Measurements from ENCODE around the gene STK39.

Gene STK39

GRCh38 chr2:167916756-167917155 is 330.6 kb downstream of the STK39 start:
- no peak for FAIRE-seq
- TF ChIP-seq CTCF (IDR thresholded peaks at IDR 0.05; ENCODE audit: insufficient read depth, missing control alignments) = no peak
- no peak for DNase-seq (ENCODE audit: insufficient read length, low spot score)

GRCh38 chr2:167914969-167915368 is 332.4 kb downstream of the STK39 start:
- no peak for TF ChIP-seq CTCF (IDR thresholded peaks at IDR 0.05; ENCODE audit: insufficient read depth, missing control alignments)
- DNase-seq (ENCODE audit: insufficient read length, low spot score) = no peak
- FAIRE-seq = no peak

- DNase-seq (ENCODE audit: insufficient read length, low spot score) = no peak
- no peak for TF ChIP-seq CTCF (IDR thresholded peaks at IDR 0.05; ENCODE audit: insufficient read depth, missing control alignments)
- no peak for FAIRE-seq
These were observed 338.6 kb downstream of the STK39 start for GRCh38 chr2:167908786-167909185.

GRCh38 chr2:167905668-167906067 is 341.7 kb downstream of the STK39 start:
- DNase-seq (ENCODE audit: insufficient read length, low spot score) = no peak
- TF ChIP-seq CTCF (IDR thresholded peaks at IDR 0.05; ENCODE audit: insufficient read depth, missing control alignments) = no peak
- FAIRE-seq = no peak
